Measurements from ENCODE around the gene ZSCAN5B. TPM values are rescaled to one million over a fixed set of nuclear protein-coding genes. Genes with fewer than 3 reads are reported as not detected.
A peak's percentile ranks its signal among the peaks of the same experiment; 100 is the strongest.
"Not testable (repeated sequence)": the region's sequence is repeated elsewhere in the genome, so short reads cannot be mapped to it uniquely, and the experiment has no call there.

Gene ZSCAN5B
- total and polyA plus RNA-seq, 7 donors = 0.06 to 0.60 TPM; not detected in 5

- intact Hi-C loops (cut with DNase I) = no loop called here
- Histone ChIP-seq H3K9me3 (no peaks in the 10 kb centered on the region), H3K4me1 (peaks cover 0 to 11% (median 7%) of the 10 kb centered on the region in 4 donors), H3K27me3 (peaks cover 0 to 11% (median 11%) of the 10 kb centered on the region in 3 donors), H3K27ac (no peak overlapping the region), H3K4me3 (no peak overlapping the region), H3K36me3 (peaks cover 0 to 5% (median 0%) of the 10 kb centered on the region in 4 donors)
- DNase-seq = no peak
- TF ChIP-seq POLR2A (IDR thresholded peaks at IDR 0.05) (no peak), POLR2AphosphoS5 (IDR thresholded peaks at IDR 0.05) (no peak), EP300 (IDR thresholded peaks at IDR 0.05) (no peak)
- TF ChIP-seq, protein P1, sequence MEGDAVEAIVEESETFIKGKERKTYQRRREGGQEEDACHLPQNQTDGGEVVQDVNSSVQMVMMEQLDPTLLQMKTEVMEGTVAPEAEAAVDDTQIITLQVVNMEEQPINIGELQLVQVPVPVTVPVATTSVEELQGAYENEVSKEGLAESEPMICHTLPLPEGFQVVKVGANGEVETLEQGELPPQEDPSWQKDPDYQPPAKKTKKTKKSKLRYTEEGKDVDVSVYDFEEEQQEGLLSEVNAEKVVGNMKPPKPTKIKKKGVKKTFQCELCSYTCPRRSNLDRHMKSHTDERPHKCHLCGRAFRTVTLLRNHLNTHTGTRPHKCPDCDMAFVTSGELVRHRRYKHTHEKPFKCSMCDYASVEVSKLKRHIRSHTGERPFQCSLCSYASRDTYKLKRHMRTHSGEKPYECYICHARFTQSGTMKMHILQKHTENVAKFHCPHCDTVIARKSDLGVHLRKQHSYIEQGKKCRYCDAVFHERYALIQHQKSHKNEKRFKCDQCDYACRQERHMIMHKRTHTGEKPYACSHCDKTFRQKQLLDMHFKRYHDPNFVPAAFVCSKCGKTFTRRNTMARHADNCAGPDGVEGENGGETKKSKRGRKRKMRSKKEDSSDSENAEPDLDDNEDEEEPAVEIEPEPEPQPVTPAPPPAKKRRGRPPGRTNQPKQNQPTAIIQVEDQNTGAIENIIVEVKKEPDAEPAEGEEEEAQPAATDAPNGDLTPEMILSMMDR (IDR thresholded peaks at IDR 0.05) = no peak
- 94 to 96% methylated on average over 14 of the region's 14 CpGs for WGBS, 2 donors
These were observed 24.3 kb upstream of the ZSCAN5B start for GRCh38 chr19:56221851-56222250.

DNA sequence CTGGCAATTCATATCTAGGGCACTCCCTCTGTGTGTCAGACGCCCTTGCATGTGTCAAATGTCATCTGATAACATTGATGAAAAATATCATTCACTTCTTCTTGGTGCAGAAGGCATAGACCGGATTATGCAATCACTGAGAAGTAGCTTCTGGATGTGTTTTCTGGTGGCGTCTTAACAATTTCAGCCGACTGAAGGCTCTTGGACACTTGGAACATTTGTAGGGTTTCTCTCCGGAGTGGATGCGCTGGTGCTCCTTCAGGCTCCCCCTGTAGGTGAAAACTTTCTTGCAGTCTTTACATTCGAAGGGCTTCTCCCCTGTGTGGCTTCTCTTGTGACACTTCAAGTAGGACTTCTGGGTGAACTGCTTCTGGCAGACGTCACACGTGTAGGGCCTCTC is 23.9 kb upstream of the ZSCAN5B start:
- H3K36me3 ChIP-seq; H3K27ac ChIP-seq; H3K4me3 ChIP-seq; intact Hi-C loops (cut with DNase I); DNase-seq; H3K9me3 ChIP-seq: not testable (repeated sequence)
- Histone ChIP-seq H3K4me1 (peaks cover 0 to 11% (median 7%) of the 10 kb centered on the region in 4 donors), H3K27me3 (peaks cover 0 to 14% (median 11%) of the 10 kb centered on the region in 3 donors)
- TF ChIP-seq, protein P1 (IDR thresholded peaks at IDR 0.05) = peak in 1 of 4 experiments; percentile 11
- whole genome bisulfite sequencing, 2 donors = 54 to 66% methylated on average over 9 of the region's 9 CpGs

DNA sequence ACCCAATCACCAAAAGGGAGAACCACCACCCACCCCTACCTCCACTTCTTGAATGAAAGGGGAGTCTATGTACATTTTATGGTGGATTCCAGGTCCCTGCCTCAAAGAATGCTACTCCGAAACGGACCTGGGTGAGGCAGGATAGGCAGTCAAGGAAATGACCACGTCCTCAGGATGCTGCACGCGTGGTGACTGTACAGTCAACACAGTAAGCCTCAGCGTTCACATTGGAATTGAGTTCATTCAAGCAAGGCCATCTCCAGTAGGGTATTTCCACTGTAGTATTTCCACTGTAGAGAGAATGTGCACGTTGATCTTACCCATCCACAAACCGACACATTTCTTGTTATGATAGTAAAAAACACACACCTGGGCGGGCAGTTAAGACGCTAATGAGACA is 21.4 kb upstream of the ZSCAN5B start:
- no peak for DNase-seq
- H3K27me3 ChIP-seq = peaks cover 0 to 18% (median 14%) of the 10 kb centered on the region in 3 donors
- peaks cover 0 to 5% (median 0%) of the 10 kb centered on the region in 4 donors for H3K36me3 ChIP-seq
- no peaks in the 10 kb centered on the region for H3K9me3 ChIP-seq
- 93 to 95% methylated on average over 10 of the region's 10 CpGs for WGBS, 2 donors
- no peak overlapping the region for H3K27ac ChIP-seq
- TF ChIP-seq POLR2A (IDR thresholded peaks at IDR 0.05) (no peak), EP300 (IDR thresholded peaks at IDR 0.05) (no peak), POLR2AphosphoS5 (IDR thresholded peaks at IDR 0.05) (no peak)
- TF ChIP-seq, protein P1 (IDR thresholded peaks at IDR 0.05) = no peak
- peaks cover 0 to 11% (median 7%) of the 10 kb centered on the region in 4 donors for H3K4me1 ChIP-seq
- intact Hi-C loops (cut with DNase I) = no loop called here
- H3K4me3 ChIP-seq = no peak overlapping the region

DNA sequence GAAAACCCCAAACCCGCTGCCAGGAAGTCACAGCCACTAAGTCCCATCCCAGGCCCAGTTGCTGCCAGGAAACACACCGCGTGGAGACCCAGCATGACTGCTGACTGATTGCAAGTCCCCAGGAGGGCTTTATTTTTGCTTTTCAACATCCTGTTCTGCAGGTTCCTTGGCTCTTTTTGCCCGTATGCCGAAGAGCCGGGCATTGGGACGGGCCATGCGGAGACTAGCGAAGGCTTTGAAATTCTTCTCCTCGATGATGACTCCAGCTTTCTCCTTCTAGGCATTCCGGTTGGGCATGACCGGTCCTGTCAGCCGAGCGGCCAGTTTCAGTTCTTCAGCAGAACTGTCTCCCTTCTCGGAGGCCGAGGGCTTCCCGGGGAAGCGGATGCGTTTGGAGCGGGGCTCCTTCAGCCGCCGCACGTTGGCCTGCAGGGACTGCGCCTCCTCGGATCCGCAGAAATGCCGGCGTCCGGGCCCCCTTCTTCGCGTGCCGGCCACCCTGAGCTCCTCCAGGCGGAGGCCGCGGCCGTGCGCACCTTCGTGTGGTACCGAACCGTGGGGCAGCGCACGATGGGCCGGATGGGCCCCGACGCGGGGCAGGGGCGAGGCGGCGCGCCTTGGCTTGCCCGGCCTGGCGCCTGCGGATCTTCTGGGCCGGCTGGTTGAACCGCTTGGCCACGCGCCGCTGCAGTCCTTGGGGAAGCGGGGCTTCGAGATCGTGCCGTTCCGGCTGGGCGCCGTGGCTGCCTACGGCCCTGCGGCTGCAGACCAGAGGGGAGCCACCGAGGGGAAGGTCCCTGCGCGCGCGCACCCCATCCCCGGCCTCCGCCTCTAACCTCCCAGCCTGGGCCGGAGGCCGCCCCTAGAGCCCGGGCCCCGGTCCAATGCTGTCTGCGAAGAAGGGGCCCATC is 19.7 kb upstream of the ZSCAN5B start:
- no peaks in the 10 kb centered on the region for H3K9me3 ChIP-seq
- peaks cover 0 to 21% (median 14%) of the 10 kb centered on the region in 3 donors for H3K27me3 ChIP-seq
- H3K36me3 ChIP-seq = peaks cover 0 to 5% (median 0%) of the 10 kb centered on the region in 4 donors
- peaks cover 0 to 11% (median 7%) of the 10 kb centered on the region in 4 donors for H3K4me1 ChIP-seq
- WGBS, 2 donors = 10 to 62% methylated on average over 79 of the region's 79 CpGs
- no peak for TF ChIP-seq EP300 (IDR thresholded peaks at IDR 0.05)
- TF ChIP-seq POLR2A (IDR thresholded peaks at IDR 0.05) = no peak
- TF ChIP-seq, protein P1 (IDR thresholded peaks at IDR 0.05) = no peak
- no peak for TF ChIP-seq POLR2AphosphoS5 (IDR thresholded peaks at IDR 0.05)
- no peak for DNase-seq
- H3K27ac ChIP-seq = no peak overlapping the region
- intact Hi-C loops (cut with DNase I) = no loop called here
- H3K4me3 ChIP-seq = peak overlapping the region in 3 of 4 donors; percentile 26 to 44 (median 41)
